Ecto neural progenitor cell (in vitro differentiated cells): ENCODE measurements around the gene RNASE7.
"Not testable (repeated sequence)": the region's sequence is repeated elsewhere in the genome, so short reads cannot be mapped to it uniquely, and the experiment has no call there.

Experiments used
- DNase-seq: peaks from one replicate; pipeline ENCODE4 v3.0.0-alpha.2; 2018; ENCODE audit warnings: low spot score

Gene RNASE7

GRCh38 chr14:21041676-21042433, at the start of gene RNASE7:
Gene RNASE7, plus strand, starts transcription at chr14:21042362. Its CDS starts 631 bp downstream, at chr14:21042993.
- no peak for DNase-seq

GRCh38 chr14:20996521-20996920, 45.6 kb upstream of the RNASE7 start:
- DNase-seq = no peak

GRCh38 chr14:20997115-20997514, 45.0 kb upstream of the RNASE7 start:
- DNase-seq = no peak

GRCh38 chr14:20997564-20997963, 44.6 kb upstream of the RNASE7 start:
- no peak for DNase-seq

GRCh38 chr14:20998139-20998538, 44.0 kb upstream of the RNASE7 start:
- DNase-seq = no peak

GRCh38 chr14:20998674-20999366, 43.3 kb upstream of the RNASE7 start, which contains the start of gene SLC39A2:
Gene SLC39A2, plus strand, starts transcription at chr14:20999293. Its CDS starts 154 bp downstream, at chr14:20999447.
- peak; percentile 64 for DNase-seq

- DNase-seq = no peak
Observed at GRCh38 chr14:20999591-20999990, 42.6 kb upstream of the RNASE7 start.

GRCh38 chr14:21001218-21001617, 40.9 kb upstream of the RNASE7 start:
- DNase-seq = no peak

GRCh38 chr14:21003788-21004346, 38.3 kb upstream of the RNASE7 start:
- no peak for DNase-seq

- DNase-seq = not testable (repeated sequence)
Observed at GRCh38 chr14:21009721-21010120, 32.4 kb upstream of the RNASE7 start.

- no peak for DNase-seq
Observed at GRCh38 chr14:21011136-21011535, 31.0 kb upstream of the RNASE7 start.

- peak; percentile 87 for DNase-seq
Observed at GRCh38 chr14:21014761-21015190, 27.4 kb upstream of the RNASE7 start.

- DNase-seq = no peak
Observed at GRCh38 chr14:21015312-21015711, 26.9 kb upstream of the RNASE7 start.

- no peak for DNase-seq
Observed at GRCh38 chr14:21016413-21017190, 25.6 kb upstream of the RNASE7 start.

GRCh38 chr14:21017528-21018245, 24.5 kb upstream of the RNASE7 start:
- no peak for DNase-seq

- DNase-seq = no peak
Observed at GRCh38 chr14:21018286-21018685, 23.9 kb upstream of the RNASE7 start.

GRCh38 chr14:21018781-21019180, 23.4 kb upstream of the RNASE7 start:
- no peak for DNase-seq

- DNase-seq = no peak
Observed at GRCh38 chr14:21019366-21019765, 22.8 kb upstream of the RNASE7 start.

- DNase-seq = no peak
Observed at GRCh38 chr14:21020977-21021545, 21.1 kb upstream of the RNASE7 start.

GRCh38 chr14:21022686-21023085, 19.5 kb upstream of the RNASE7 start:
- no peak for DNase-seq

- DNase-seq = no peak
Observed at GRCh38 chr14:21023174-21023573, 19.0 kb upstream of the RNASE7 start.
